Epithelial cell of esophagus (primary cell): ENCODE data around the gene DBH.

Experiments
- DNase-seq: peaks from one replicate; pipeline ENCODE4 v3.0.0; 2010; ENCODE audit warnings: low read depth
- H3K4me3 ChIP-seq: 2 replicates; pipeline ENCODE4 v1.5.1; 2011; ENCODE audit warnings: mild to moderate bottlenecking, low read length, control low read depth
- TF ChIP-seq, protein P1 (sequence below): IDR thresholded peaks from 2 replicates; pipeline ENCODE4 v1.5.1; 2011; ENCODE audit warnings: low read depth, mild to moderate bottlenecking, low read length, control low read depth, inconsistent platforms; ENCODE audit not compliant: insufficient read depth; ENCODE audit errors: missing control alignments

The DBH gene

DNA sequence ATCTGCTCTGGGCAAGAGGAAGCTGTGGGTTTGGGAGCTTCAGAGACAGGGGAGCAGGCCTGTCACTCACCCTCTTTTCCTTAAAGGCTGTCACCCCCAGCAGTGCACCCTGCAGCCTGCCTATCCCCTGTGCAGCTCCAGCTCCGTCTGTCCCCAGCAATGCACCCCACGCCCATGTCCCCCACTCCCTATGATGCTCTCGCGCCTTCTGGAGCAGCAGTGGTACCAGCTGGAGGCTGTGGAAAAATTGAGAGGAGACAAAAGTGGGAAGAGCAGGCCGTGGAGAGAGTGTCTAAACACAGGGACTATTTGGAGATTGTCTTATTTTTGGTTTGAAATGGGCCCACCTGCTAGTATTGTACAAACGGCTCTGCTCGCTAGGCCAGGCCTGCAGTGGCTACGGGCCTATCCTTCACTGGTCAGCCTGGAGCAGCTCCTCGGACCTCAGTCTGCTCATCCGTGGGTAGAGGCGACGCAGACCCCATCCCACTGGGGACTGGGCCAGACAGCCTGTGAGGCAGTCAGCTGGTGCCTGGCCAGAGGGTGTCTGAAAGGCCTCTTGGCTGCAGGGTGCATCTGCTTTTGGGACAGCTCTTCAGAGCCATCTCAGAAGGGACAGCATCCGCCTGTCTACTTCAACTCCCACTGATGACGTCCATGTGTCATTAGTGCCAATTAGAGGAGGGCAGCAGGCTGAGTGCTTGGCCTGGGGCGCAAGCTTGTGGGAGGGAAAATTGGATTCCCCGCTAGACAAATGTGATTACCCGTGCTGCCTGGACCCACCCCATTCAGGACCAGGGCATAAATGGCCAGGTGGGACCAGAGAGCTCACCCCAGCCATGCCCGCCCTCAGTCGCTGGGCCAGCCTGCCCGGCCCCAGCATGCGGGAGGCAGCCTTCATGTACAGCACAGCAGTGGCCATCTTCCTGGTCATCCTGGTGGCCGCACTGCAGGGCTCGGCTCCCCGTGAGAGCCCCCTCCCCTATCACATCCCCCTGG, at the start of gene DBH:
Gene DBH, plus strand, starts transcription at position 831 of the 999 bp plus-strand sequence. Its CDS starts 9 bp downstream, at position 840.
- TF ChIP-seq, protein P1, sequence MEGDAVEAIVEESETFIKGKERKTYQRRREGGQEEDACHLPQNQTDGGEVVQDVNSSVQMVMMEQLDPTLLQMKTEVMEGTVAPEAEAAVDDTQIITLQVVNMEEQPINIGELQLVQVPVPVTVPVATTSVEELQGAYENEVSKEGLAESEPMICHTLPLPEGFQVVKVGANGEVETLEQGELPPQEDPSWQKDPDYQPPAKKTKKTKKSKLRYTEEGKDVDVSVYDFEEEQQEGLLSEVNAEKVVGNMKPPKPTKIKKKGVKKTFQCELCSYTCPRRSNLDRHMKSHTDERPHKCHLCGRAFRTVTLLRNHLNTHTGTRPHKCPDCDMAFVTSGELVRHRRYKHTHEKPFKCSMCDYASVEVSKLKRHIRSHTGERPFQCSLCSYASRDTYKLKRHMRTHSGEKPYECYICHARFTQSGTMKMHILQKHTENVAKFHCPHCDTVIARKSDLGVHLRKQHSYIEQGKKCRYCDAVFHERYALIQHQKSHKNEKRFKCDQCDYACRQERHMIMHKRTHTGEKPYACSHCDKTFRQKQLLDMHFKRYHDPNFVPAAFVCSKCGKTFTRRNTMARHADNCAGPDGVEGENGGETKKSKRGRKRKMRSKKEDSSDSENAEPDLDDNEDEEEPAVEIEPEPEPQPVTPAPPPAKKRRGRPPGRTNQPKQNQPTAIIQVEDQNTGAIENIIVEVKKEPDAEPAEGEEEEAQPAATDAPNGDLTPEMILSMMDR, result no peak
- H3K4me3 ChIP-seq, result no peak within 1 kb of the TSS
- no peak for DNase-seq

DNA sequence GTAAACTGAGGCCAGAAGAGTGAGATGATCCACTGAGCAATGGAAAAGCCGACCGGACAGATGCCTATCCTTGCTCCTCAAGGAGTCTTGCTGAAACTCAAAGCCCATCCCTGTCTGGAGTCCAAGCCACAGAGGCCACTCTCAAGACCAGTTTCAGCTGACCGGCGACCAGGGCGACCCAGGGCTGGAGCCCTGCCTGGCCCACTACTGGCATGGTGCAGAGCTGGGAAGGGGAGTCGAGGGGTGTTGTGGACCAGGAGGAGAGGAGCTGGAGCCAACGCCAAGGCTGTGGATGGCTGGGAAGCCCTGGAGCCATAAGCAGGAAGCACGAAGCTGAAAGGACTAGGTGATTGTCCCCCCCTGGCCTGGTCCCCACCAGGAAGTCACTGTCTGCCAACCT, 49.1 kb upstream of the DBH start:
- no peak for DNase-seq
- H3K4me3 ChIP-seq, result no peak overlapping the region
- TF ChIP-seq, protein P1, result no peak

DNA sequence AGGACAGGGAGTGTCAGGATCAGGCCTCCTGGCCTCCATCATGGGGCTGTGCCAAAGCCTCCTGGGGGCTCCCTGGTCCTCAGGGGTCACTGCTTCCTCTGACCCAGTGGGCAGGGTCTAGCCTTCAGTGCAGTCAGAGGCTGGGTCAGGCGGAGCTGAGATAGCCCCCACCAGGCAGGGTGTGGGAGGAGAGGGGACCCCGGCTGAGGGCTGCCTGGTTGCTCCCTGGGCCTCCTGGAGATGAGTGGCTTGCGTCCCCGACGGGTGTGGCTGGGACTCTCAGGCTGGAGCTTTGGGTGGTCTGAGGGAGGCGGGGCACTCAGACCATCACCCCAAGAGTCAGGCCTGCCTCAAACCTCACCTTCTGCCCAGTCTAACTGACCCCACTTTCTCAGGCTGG, 48.7 kb upstream of the DBH start:
- DNase-seq, result no peak

DNA sequence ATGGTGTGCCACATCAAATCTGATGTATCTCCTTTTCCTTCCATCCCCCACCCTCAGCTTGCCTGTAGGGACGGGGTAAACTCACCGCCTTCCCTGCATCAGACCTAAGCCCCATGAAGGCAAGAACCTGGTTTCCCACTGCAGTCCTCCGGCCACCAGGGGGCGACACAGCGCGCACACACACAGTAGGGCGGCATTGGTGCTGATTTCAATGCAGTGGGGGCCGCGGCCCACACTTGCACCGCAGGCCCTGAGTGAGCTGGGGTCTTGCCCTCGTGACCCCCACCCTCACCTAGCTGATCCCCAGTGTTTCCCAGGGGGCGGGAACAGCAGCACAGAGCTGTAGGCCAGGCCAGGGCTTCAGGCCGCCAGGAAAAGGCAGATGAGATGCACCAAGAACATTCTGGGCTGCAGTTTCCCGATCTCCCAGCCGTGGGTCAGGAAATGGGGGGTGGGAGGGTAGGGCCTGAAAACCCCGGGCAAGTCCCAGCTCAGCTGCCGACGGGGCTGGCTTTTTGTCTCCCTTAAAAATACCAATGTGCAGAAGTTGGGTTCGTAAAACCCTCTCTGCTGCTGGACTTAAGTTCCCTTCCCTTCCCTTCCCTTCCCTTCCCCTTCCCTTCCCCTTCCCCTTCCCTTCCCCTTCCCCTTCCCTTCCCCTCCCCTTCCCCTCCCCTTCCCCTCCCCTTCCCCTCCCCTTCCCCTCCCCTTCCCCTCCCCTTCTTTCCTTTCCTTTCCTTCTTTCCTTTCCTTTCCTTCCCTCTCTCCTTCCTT, 46.5 kb upstream of the DBH start:
- no peak overlapping the region for H3K4me3 ChIP-seq
- TF ChIP-seq, protein P1, result no peak
- no peak for DNase-seq

More for the DNA sequence above, 48.7 kb upstream of the DBH start:
- H3K4me3 ChIP-seq, result no peak overlapping the region
- TF ChIP-seq, protein P1, result no peak

DNA sequence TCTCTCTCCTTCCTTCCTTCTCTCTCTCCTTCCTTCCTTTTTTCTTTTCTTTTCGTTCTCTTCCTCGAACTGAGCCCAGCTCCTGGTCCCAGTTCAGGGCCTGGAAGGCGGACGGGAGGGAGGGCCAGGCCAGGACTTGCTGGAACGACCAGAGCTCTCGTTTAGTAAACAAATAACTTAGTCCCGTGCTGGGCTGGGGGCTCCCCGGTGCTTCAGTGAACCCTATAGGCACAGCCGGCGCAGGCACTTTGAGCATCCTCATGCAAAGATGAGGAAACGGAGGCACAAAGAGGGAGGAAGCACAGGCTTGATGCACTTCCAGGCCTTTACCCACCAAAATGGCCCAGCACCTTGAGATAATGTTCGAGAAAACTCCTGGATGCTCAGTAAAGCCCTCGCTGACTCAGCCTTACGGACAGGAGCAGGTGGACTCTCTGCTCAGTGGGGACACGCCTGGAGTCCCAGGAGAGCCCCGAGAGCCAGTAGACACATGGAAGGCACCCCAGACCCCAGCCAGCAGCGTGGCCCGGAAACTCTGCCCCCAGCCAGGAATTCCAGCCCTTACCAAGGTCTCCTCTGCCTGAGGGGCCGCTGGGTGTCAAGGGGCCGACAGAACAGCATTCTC, 45.8 kb upstream of the DBH start:
- no peak for DNase-seq
- H3K4me3 ChIP-seq, result no peak overlapping the region
- TF ChIP-seq, protein P1, result no peak

DNA sequence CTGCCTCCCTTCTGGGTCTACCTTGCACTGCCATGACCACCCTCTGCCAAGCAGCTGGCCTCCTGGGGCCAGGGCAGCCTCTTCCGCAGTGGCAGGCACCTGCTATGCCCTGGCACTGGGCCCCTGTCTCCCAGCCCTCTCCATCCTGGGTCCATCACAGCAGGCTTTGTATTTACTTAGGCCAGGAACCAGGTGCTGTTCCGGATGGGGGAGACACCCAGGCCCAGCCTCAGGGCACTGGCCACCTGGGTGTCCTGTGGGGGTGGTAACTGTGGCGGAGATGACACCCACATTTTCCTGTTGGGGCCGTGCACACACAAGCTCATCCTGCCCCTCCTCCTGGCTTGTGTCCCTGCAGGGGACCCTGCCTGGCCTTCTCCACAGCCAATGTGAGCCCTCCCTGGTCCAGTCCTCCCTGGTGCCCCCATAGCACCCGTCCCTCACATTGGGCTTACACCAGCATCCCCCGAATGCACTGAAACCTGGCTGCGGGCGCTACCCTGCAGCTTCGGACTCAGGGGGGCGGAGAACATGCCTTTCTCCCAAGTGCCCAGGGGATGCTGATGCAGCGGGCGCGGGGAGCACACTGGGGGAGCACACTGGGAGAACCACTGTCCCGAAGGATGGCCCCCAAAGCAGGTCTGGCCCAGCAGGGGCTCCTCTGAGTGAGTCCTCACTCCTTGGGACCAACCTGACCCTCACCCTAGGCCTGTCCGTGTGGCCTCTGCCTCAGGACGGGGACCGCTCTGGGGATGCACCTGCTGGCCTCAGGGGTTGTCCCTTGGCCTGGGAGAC, 44.9 kb upstream of the DBH start:
- TF ChIP-seq, protein P1, result no peak
- H3K4me3 ChIP-seq, result no peak overlapping the region

More for the DNA sequence above, 44.9 kb upstream of the DBH start:
- DNase-seq, result no peak
